Muscle layer of duodenum (tissue), 2 donors: Measurements from ENCODE around the gene RAB30.

ENCODE experiments used
- H3K27ac ChIP-seq: one replicate; pipeline ENCODE4 v1.7.0; 2013; ENCODE audit warnings: mild to moderate bottlenecking, low read length
- H3K27me3 ChIP-seq: one replicate; pipeline ENCODE4 v1.7.0; 2013; ENCODE audit warnings: low read depth, mild to moderate bottlenecking, control low read depth, low read length
- H3K36me3 ChIP-seq, 2 donors: one replicate each; pipeline ENCODE4 v1.7.0; 2013; ENCODE audit warnings: low read length in 2 of 2, control low read depth in 1 of 2, mild to moderate bottlenecking in 1 of 2; ENCODE audit not compliant: insufficient read depth in 2 of 2, control insufficient read depth in 1 of 2
- H3K4me1 ChIP-seq, 2 donors: one replicate each; pipeline ENCODE4 v1.7.0; 2013; ENCODE audit warnings: low read length in 2 of 2, mild to moderate bottlenecking in 2 of 2, control low read depth in 1 of 2, moderate library complexity in 1 of 2; ENCODE audit not compliant: insufficient read depth in 2 of 2, control insufficient read depth in 1 of 2
- H3K4me3 ChIP-seq, 2 donors: one replicate each; pipeline ENCODE4 v1.7.0; 2013; ENCODE audit warnings: low read length in 2 of 2, low read depth in 1 of 2, mild to moderate bottlenecking in 1 of 2
- H3K9me3 ChIP-seq, 2 donors: one replicate each; pipeline ENCODE4 v1.7.0; 2013; ENCODE audit warnings: low read length in 2 of 2, control low read depth in 1 of 2, mild to moderate bottlenecking in 1 of 2; ENCODE audit not compliant: control insufficient read depth in 1 of 2
- donor health status: healthy.

RAB30 gene

GRCh38 chr11:83093634-83094033 is 21.9 kb upstream of the RAB30 start:
- Histone ChIP-seq H3K9me3 (no peaks in the 10 kb centered on the region), H3K36me3 (no peaks in the 10 kb centered on the region), H3K27ac (no peak overlapping the region), H3K4me1 (no peaks in the 10 kb centered on the region), H3K4me3 (no peak overlapping the region), H3K27me3 (no peaks in the 10 kb centered on the region)

- no peaks in the 10 kb centered on the region for H3K4me1 ChIP-seq
- H3K27ac ChIP-seq, result no peak overlapping the region
- no peaks in the 10 kb centered on the region for H3K27me3 ChIP-seq
- no peaks in the 10 kb centered on the region for H3K9me3 ChIP-seq
- no peaks in the 10 kb centered on the region for H3K36me3 ChIP-seq
- no peak overlapping the region for H3K4me3 ChIP-seq
These were observed 21.0 kb upstream of the RAB30 start for GRCh38 chr11:83092488-83093384.

GRCh38 chr11:83088965-83089364 is 17.3 kb upstream of the RAB30 start:
- no peaks in the 10 kb centered on the region for H3K27me3 ChIP-seq
- H3K4me3 ChIP-seq, result no peak overlapping the region
- no peaks in the 10 kb centered on the region for H3K9me3 ChIP-seq
- peaks cover 0 to 6% of the 10 kb centered on the region in 2 donors for H3K4me1 ChIP-seq
- H3K36me3 ChIP-seq, result no peaks in the 10 kb centered on the region
- no peak overlapping the region for H3K27ac ChIP-seq

GRCh38 chr11:83087035-83087434 is 15.3 kb upstream of the RAB30 start:
- H3K9me3 ChIP-seq, result no peaks in the 10 kb centered on the region
- H3K27me3 ChIP-seq, result no peaks in the 10 kb centered on the region
- no peak overlapping the region for H3K27ac ChIP-seq
- no peaks in the 10 kb centered on the region for H3K36me3 ChIP-seq
- no peak overlapping the region for H3K4me3 ChIP-seq
- peaks cover 0 to 6% of the 10 kb centered on the region in 2 donors for H3K4me1 ChIP-seq

GRCh38 chr11:83079820-83080219 is 8.1 kb upstream of the RAB30 start:
- no peak overlapping the region for H3K4me3 ChIP-seq
- no peaks in the 10 kb centered on the region for H3K4me1 ChIP-seq
- no peaks in the 10 kb centered on the region for H3K27me3 ChIP-seq
- H3K9me3 ChIP-seq, result no peaks in the 10 kb centered on the region
- H3K36me3 ChIP-seq, result peaks cover 0 to 2% of the 10 kb centered on the region in 2 donors
- no peak overlapping the region for H3K27ac ChIP-seq

- peaks cover 4 to 7% of the 10 kb centered on the region in 2 donors for H3K4me1 ChIP-seq
- H3K27ac ChIP-seq, result no peak overlapping the region
- H3K27me3 ChIP-seq, result no peaks in the 10 kb centered on the region
- H3K36me3 ChIP-seq, result peaks cover 0 to 3% of the 10 kb centered on the region in 2 donors
- no peak overlapping the region for H3K4me3 ChIP-seq
- H3K9me3 ChIP-seq, result no peaks in the 10 kb centered on the region
These were observed 6.6 kb upstream of the RAB30 start for GRCh38 chr11:83078269-83078668.

GRCh38 chr11:83073884-83074283 is 2.2 kb upstream of the RAB30 start:
- H3K4me3 ChIP-seq, result no peak overlapping the region
- no peaks in the 10 kb centered on the region for H3K9me3 ChIP-seq
- H3K4me1 ChIP-seq, result peaks cover 8 to 25% of the 10 kb centered on the region in 2 donors
- H3K36me3 ChIP-seq, result peaks cover 0 to 3% of the 10 kb centered on the region in 2 donors
- H3K27ac ChIP-seq, result no peak overlapping the region
- H3K27me3 ChIP-seq, result no peaks in the 10 kb centered on the region

- no peaks in the 10 kb centered on the region for H3K27me3 ChIP-seq
- peak overlapping the region; percentile 99 for H3K27ac ChIP-seq
- peak overlapping the region; percentile 76 to 98 for H3K4me3 ChIP-seq
- H3K9me3 ChIP-seq, result no peaks in the 10 kb centered on the region
- H3K36me3 ChIP-seq, result peaks cover 0 to 3% of the 10 kb centered on the region in 2 donors
- peaks cover 8 to 26% of the 10 kb centered on the region in 2 donors for H3K4me1 ChIP-seq
These were observed 1.6 kb upstream of the RAB30 start for GRCh38 chr11:83073258-83073657.

- Histone ChIP-seq H3K4me1 (peaks cover 8 to 26% of the 10 kb centered on the region in 2 donors), H3K9me3 (no peaks in the 10 kb centered on the region), H3K36me3 (peaks cover 0 to 3% of the 10 kb centered on the region in 2 donors), H3K27me3 (no peaks in the 10 kb centered on the region), H3K27ac (peak overlapping the region; percentile 99), H3K4me3 (peak overlapping the region; percentile 76 to 98)
These were observed 899 bp upstream of the RAB30 start for GRCh38 chr11:83072350-83073242.

GRCh38 chr11:83070731-83071566 is 748 bp downstream of the RAB30 start:
- Histone ChIP-seq H3K27ac (peak overlapping the region; percentile 91), H3K4me3 (peak overlapping the region; percentile 76 to 98), H3K27me3 (no peaks in the 10 kb centered on the region), H3K36me3 (peaks cover 0 to 3% of the 10 kb centered on the region in 2 donors), H3K9me3 (no peaks in the 10 kb centered on the region), H3K4me1 (peaks cover 8 to 26% of the 10 kb centered on the region in 2 donors)
